ENCODE measurements around the gene ATP6V0D1. TPM values are rescaled to one million over a fixed set of nuclear protein-coding genes. Genes with fewer than 3 reads are reported as not detected.
A peak's percentile ranks its signal among the peaks of the same experiment; 100 is the strongest.
"Not testable (repeated sequence)": the region's sequence is repeated elsewhere in the genome, so short reads cannot be mapped to it uniquely, and the experiment has no call there.

ATP6V0D1 gene
- total RNA-seq, 1 donor from 2014 or later: 78.7 TPM

DNA sequence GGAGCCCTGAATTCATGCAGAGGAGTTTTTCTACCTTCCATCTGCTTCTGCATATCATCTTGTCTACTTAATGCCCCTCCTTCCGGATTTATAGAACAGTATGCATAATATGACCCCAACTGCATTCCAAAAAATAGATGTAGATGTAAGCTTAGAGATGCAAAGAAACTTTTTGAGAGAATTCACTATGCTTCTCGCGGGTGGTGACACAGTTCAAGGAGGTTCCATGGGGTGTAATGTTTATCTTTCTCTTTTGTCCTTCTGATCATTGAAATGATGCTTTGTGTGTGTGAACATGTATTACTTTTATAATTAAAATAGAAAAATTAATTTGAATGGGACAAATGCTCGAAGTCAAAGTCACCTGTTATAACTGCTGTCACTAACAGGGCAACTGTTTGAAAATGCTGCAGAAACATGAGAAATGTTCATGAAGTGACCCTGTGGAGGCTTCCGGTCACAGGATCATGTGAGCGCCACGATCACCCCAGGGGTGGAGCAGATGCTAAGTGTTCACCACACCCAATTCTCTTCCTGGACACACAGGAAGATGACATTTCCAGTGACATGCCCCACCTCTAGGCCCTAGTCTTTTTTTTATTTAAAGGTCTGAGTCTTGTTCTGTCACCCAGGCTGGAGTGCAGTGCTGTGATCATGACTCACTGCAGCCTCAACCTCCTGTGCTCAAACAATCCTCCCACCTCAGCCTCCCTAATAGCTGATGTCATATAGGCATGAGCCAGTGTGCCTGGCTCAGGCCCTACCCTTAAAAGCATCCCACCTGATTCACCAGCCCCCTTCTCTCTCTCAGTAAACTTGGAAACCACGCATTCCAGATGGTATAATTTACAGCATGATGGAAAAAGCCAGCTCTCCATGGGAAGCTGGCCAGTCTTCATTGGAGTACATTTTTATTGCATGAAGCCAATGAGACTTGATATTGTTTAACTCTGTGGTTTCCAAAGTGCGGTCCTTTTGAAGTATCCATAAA lies 23.4 kb upstream of the ATP6V0D1 start:
- peak in 1 of 2 donors; percentile 51 for DNase-seq (ENCODE audit: low spot score in 2 of 2)
- no peak for FAIRE-seq

DNA sequence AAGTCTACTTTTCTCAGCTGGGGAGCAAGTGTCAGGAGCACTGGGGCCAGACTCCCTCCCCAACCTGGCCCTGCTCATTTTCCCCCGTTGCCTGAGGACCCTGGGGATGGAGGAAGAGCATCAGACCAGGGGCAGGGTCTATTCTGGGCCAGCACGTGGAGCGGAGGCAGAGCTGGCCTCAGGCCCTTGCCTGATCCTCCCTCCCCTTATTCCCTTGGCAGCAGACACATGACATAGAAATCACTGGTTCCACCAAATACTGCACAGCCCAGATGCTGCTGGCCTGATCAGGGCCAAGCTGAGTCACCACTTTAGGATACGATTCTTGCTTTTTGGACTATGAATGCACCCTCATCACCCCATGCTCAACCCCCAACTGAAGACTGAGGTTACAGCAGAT lies 18.1 kb upstream of the ATP6V0D1 start:
- DNase-seq (ENCODE audit: low spot score in 2 of 2) (no peak), FAIRE-seq (no peak)

DNA sequence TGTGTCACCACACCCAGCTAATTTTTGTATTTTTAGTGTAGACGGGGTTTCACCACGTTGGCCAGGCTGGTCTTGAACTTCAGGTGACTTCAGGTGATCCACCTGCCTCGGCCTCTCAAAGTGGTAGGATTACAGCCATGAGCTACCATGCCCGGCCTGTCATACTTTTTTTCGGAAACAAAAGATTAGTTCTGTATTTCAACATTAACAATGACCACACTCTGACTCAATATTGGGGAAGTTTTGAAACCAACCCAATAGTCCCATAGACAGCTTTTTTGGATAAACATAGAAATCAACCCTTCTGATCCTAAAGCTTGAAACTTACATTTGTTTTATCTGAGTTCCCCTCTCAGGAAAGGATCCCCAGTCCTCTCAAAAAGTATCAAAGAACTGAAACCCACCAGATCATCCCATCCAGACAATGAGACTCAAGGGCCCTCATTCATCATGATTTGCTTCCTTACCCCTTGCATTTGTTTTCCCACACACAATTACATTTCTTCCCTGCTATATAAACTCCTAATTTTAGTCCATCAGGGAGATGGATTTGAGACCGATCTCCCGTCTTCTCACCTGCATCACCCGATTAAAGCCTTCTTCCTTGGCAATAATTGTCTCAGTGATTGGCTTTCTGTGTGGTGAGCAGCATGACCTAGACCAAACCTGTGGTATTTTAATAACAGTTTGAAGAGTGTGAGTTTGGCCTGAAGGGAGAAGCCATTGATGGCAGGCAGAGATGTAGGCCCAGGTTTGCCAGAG lies 9.6 kb upstream of the ATP6V0D1 start:
- no peak for FAIRE-seq
- DNase-seq (ENCODE audit: low spot score in 2 of 2): no peak

DNA sequence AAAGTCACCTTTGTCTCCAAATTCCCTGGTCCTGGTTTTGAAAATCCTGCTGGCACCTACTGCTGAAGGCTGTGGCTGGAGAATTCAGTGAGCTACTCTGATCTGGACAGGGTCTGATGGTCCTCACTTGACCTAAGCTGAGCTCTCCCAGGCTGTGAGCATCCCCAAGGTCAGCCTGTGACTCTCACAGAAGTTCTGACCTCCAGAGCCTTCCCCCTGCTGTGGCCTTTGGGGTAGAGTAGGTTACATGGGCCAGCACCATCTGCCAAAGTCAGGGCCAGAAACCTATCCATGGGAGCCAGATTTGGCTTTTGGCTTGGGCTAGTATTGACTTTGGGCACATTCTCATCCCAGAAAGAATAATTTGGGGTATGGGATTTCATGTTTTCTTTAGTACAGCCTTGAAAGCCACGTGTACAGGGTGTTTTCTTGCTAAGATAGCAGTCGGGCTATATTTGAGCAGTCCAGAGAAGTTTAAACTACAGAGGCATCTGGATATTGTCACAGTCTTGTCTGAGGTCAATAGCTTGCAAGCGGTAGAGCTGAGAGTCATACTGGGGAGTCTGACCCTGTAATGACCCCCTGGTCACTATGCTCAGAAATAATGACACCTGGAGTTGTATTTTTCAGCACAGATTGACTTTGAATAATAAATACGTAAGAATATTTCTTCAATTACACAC lies 8.6 kb upstream of the ATP6V0D1 start:
- FAIRE-seq (no peak), DNase-seq (ENCODE audit: low spot score in 2 of 2) (no peak)

DNA sequence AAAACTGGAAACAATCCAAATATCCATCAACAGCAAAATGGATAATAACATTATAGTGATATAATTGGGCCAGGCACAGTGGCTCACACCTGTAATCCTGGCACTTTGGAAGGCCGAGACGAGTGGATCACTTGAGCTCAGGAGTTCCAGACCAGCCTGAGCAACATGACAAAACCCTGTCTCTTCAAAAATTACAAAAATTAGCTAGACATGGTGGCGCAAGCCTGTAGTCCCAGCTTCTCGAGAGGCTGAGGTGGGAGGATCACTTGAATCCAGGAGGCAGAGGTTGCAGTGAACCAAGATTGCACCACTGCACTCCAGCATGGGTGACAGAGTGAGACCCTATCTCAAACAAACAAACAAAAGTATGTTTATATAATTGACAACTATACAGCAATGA lies 6.6 kb upstream of the ATP6V0D1 start:
- not testable (repeated sequence) for FAIRE-seq; DNase-seq (ENCODE audit: low spot score in 2 of 2)

DNA sequence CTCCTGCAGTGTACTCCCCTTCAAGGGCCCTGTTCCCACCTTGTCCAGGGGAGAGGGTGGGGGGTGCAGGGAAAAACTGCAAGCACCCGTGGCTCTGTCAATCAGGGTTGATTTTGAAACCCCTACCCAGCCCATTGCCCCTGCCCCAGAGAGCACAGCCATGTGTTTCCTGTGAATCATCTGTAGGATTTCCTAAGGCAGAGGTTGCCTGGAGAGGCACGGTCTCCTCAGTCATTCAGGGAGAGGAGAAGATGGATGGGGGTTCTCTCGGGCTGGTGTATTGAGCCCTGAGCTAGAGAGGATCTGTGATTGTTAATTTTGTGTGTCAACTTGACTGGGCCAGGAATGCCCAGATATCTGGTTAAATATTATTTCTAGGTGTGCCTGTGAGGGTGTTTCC lies 5.8 kb upstream of the ATP6V0D1 start:
- no peak for FAIRE-seq
- no peak for DNase-seq (ENCODE audit: low spot score in 2 of 2)

DNA sequence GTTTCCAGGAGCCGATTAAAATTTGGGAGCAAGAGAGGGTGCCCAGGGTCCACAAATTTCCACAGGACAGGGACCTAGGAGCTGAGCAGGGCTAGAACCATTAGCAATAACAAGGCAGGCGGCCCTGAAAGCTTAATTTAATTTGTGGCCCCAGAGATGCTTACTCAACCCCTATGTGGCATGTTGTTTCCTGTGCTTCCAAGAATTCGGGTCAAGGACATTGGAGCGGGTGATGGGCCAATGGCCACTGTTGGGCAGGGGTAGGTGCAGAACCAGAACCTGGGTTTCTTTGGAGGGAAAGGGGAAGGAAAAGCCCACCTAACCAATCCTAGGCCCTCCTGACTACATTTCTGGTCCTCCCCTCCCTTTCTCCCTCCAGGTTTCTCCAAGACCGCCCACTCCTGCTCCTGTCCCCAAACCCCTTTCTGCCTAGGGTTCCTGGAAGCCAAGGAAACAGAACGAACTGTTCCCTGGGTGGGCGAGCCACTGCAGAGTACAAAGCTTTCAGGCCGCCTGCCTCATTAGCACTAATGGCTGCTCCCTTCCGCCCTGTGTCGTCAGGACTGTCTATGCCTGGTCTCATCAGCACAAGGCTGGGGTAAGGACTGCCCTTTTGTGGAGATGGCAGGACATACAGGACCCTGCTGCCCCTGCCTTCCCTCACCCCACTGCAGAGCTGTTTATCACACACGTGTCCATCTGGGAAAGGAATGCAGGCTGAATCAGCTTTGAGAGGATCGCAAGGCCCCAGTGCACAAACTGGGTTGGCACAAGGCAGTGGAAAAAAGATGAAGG lies 3.0 kb upstream of the ATP6V0D1 start:
- DNase-seq (ENCODE audit: low spot score in 2 of 2) (no peak), FAIRE-seq (no peak)

DNA sequence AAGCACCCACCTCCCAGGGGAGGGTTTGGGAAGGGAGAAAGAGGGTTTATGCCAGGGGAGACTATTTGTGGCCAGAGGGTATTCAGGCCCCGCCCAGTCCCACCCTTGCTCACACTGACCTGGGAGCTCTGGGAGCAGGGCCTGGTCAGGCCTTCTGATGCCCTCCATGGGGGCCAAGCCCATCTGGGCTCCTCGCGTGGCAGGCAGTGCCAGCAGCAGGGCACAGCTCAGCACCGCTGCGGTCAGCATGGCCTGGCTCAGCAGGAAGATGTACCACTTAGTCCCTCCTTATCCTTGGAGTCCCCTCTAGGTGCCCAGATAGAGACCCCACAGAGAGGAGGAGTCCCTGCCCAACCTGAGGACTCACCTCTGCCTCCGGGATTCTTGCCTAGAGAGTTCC lies 2.2 kb upstream of the ATP6V0D1 start, which contains the start of gene AGRP:
TSS of gene AGRP (minus strand) at position 398 of the 400 bp plus-strand sequence. CDS start at position 249, 149 bp downstream.
- no peak for DNase-seq (ENCODE audit: low spot score in 2 of 2)
- no peak for FAIRE-seq

DNA sequence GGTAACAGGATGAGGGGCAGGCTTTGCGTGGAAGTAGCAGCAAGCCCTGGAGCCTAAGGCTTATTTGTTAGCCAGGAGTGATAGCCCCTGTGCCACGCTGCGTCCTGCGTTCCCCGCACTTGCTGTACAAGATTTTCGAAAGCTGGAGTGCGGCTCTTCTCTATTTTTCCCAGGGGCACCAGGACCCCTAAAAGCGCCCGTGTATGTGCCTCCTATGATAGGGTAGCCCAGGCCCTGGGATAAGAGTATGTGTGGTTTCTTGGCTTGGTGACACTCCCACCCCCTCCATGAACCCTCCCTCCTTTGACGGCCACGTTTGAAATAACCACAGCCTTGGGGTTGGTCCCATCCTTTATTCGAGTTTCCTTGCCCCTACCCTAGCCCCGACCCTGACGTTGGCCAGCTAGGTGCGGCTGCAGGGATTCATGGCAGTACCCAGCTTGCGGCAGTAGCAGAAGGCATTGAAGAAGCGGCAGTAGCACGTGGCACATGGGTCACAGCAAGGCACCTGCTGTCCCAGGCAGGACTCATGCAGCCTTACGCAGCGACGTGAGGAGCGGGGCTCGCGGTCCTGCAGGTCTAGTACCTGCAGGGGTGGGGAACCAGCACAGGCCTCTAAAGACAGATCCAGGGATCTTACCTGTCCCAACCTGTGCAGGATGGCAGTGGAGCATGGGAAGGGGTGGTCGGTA lies 1.4 kb upstream of the ATP6V0D1 start:
- FAIRE-seq (no peak), DNase-seq (ENCODE audit: low spot score in 2 of 2) (no peak)

DNA sequence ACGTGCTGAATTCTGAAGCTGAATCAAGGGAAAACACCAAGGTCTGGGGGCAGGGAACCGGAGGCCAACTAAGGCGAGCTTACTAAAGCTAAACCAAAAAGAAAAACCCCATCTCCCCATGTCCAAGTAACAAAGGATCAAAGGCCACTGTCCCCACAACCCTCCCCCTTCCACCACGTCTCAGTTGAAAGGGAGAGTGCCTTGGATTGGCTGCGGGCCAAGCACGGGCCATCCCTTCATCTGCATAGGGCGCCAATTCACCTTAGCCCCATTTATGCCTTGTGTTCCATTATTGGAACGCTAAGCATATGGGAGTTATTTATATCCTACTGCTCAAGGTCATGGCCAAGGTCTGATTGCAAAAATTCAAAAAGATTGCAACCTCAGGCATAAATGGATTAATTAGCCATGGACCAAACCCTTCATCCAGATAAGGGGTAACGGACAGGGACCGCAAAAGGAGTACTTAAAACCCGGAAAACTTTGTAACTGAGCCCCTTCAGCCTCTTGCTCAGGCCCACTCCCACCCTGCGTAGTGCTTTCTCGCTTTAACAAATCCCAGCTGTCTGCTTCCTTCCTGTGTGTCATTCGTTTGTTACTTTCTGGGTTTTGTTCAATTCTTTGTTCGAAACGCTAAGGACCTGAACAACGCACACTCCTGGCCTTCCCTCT lies 740 bp upstream of the ATP6V0D1 start:
- no peak for FAIRE-seq

DNA sequence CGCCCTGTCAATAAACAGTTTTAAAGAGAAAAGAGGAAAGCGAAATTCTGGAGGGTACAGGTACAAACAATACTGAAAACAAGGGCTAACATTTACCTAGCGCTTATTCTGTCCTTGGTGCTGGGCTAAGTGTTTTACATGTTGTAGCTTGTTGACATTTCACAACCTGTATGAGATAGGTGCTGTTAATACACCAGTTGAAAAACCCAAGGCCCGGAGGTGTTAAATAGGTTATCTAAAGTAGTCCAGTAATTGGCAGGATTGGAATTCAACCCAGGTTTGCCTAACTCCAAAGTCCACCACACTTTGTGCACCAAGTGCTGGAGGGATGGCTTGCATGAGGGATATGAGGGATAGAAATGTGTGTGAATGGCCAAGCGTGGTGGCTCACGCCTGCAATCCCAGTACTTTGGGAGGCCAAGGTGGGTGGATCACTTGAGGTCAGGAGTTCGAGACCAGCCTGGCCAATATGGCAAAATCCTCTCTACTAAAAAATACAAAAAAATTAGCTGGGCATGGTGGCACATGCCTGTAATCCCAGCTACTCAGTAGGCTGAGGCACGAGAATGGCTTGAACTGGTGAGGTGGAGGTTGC lies 2.9 kb downstream of the ATP6V0D1 start:
- DNase-seq (ENCODE audit: low spot score in 2 of 2): no peak
- FAIRE-seq: no peak

More for the DNA sequence above, 740 bp upstream of the ATP6V0D1 start:
- no peak for DNase-seq (ENCODE audit: low spot score in 2 of 2)

DNA sequence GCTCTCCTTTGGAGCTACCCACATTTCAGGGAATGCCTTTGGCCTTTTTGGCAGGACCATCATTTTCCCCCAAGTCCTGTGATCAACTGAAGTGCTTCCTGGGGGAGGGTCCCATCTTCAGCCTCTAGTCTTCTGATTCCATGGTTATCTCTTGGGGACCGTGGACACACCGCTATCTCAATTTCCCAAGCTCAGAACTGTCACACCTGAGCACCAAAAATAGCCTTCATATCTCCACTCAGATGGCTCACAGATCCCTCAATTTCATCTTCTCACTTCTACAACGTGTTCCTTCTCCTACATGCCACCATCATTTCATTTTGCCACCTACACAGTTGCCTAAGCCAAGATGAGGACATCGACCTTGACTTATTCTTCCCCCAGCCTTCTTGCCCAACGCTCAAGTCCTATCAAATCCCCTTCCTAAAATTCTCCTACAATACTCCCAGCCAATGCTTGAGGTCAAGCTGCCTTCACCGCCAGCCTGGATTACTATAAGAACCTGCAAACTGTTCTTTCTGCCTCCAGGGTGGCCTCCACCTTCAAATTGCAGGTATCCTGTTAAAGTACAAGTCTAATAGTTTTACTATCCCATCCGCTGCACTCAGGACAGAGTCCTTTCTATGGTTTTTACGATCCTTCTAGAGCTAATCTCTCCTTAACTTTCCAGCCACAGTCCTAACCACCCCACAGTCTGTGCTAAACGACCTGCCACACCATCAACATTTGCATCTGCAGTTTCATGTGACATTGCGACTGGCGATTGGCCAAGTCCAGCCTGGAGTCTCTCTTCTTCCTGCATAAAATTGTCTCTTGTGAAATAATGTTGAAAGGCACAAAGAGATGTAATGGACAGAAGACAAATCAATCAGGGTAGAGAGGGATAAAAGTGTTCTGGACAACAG lies 6.2 kb downstream of the ATP6V0D1 start:
- DNase-seq (ENCODE audit: low spot score in 2 of 2) (no peak), FAIRE-seq (no peak)

DNA sequence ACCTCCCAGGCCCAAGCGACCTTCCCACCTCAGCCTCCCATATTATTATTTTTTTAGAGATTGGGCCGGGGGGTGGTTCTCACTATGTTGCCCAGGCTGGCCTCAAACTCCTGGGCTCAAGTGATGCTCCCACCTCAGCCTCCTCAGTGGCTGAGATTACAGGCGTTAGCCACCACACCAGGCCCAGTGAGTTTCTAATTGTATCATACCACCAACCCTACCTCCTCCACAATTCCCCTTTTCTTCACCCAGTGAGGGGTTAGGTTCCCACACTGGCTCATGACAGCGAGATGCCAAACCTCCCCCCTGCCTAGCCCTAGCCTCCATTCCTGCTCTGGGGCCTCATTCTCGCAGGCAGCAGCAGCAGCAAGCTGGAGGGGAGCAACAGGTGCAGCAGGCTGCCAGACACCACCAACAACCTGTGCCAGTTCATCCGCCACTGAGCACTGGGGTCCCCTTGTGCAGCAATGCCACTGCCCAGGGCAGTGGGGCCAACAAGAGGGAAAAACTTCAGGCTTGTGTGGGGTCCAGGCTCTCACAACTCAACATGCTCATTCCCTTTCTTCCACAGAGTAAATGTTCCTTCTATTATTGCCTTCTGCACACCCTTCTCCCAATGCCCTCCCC lies 9.1 kb downstream of the ATP6V0D1 start:
- FAIRE-seq (no peak), DNase-seq (ENCODE audit: low spot score in 2 of 2) (no peak)

DNA sequence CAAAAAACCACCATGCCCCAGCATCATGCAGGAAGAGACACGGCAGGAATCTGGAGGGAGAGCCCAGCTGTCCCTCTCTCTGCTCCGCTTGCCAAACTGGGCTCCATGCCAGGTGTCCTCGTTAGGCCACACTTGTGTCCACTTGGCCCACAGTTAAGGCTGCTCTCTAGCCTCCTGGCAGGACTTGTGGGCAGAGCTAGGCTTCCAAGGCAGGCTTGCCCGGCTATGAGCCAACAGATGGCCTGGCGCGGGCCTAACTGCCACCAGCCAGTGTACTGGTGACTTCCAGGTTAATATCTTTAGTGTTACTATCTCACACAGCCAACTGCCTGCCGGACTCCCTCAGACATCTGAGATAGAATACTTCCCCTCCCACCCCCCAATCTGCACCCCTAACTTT lies 10.6 kb downstream of the ATP6V0D1 start:
- no peak for FAIRE-seq
- peak; percentile 52 to 74 for DNase-seq (ENCODE audit: low spot score in 2 of 2)

DNA sequence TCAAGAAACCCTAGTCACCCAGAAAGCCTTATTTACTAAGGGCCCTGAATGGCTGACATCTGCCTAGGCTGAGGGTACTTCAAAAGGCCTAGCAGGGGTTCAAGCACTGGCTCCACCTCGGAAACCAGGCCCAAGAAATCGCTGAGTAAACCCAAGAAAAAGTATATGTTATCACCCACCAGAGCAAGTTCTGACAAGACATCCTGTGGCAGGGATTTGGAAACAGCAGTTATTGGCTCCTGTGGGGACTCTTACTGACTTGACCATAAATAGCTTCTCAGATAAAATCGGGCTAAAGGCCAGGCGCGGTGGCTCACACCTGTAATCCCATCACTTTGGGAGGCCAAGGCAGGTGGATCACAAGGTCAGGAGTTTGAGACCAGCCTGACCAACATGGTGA lies 12.2 kb downstream of the ATP6V0D1 start:
- no peak for FAIRE-seq
- no peak for DNase-seq (ENCODE audit: low spot score in 2 of 2)

DNA sequence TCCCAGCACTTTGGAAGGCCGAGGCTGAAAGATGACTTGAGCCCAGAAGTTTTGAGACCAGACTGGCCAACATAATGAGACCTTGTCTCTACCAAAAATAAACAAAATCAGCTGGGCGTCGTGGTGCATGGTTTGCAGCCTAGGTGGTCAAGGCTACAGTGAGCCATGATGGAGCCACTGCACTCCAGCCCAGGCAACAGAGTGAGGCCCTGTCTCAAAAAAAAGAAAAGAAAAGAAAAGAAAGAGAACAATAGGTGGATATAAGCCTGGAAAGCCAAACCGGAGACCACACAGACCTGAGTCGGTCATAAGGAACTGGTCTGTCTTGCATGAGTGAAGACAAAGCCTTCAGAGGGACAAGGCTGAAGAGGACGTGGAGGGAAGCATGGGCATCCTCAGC lies 14.4 kb downstream of the ATP6V0D1 start:
- FAIRE-seq (no peak), DNase-seq (ENCODE audit: low spot score in 2 of 2) (no peak)

DNA sequence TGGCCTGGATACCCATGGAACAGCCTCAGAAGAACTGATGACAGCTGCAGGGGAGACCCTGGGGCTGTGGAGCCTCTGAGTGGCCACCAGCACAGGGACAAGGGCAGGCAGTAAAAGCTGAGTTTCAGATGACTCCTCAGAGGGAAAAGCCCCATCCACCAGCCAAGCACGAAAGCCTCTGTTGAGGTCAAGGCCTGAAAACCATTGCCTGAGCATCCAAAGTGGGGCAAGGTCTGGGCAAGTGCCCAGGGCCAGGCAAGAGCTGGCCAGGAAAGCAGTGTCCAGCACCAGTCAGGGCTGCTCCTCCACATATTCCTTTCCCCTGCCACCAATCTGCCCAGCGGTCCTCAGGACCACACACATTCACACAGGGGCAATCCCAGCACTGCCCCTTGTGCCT lies 16.4 kb downstream of the ATP6V0D1 start:
- FAIRE-seq: no peak
- no peak for DNase-seq (ENCODE audit: low spot score in 2 of 2)
